Fibroblast of the aortic adventitia (primary cell): ENCODE results near the gene OARD1. TPM values are rescaled to one million over a fixed set of nuclear protein-coding genes. Genes with fewer than 3 reads are reported as not detected.

Experiments
- DNase-seq: peaks from one replicate; pipeline ENCODE4 v3.0.0-alpha.2; 2010; ENCODE audit warnings: low read depth
- H3K4me3 ChIP-seq: 2 replicates; pipeline ENCODE4 v1.5.1; 2011; ENCODE audit warnings: low read depth, mild to moderate bottlenecking, control low read depth, low read length, moderate library complexity
- CTCF ChIP-seq: IDR thresholded peaks from 2 replicates; pipeline ENCODE4 v1.5.1; 2011; ENCODE audit warnings: mild to moderate bottlenecking, low read length, control low read depth, inconsistent platforms; ENCODE audit not compliant: insufficient read depth
- total RNA-seq: library from RNA; depleted of rRNA; stranded (reverse); fragments of >200 nt; gene quantifications from 2 replicates; pipeline ENCODE4 v1.2.3, GENCODE V29; 2012; ENCODE audit warnings: low replicate concordance

The OARD1 gene
- total RNA-seq, 1 donor = 10.8 TPM

DNA sequence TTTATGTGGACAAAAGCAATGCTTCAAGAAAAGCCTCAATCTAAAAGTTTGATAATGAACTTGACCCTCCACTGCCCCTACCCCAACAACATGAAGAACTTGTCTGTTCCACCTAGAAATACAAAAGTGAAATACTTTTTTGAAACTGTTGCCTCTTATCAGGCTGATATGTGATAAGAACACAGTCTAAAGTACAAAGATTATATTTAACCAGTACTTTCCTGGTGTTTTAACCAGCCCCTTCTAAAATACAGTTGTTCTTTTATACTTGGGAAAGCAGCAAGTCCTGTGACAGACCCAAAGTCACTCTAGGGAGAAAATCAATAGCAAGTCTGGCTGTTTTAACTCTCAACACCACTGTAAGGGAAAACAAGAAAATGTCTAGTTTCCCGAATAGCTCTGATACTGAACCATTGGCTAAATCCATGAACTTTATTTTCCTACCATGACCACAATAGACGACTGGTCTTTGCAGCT lies 6.6 kb downstream of the OARD1 start:
- H3K4me3 ChIP-seq = no peak overlapping the region
- no peak for DNase-seq

DNA sequence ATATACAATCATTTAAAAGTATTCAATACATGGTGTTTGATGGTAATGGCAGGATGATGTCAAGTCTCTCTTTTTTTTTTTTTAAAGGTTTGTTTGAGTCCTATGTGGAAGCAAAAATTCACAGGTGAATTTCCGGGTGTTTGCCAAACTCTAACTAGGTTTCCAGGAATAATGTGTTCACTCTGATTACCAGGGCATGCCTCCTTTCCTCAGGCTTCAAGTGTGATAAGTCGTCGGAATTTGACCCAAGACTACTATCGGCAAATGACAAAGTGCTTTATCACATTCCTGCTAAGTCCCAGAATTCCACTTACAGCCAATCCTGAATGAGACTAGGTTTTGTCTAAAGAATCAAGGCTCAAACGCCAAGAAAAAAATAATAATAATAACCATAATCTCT lies 7.3 kb downstream of the OARD1 start:
- no peak for TF ChIP-seq CTCF
- no peak for DNase-seq
- H3K4me3 ChIP-seq = no peak overlapping the region

More for the DNA sequence above, 6.6 kb downstream of the OARD1 start:
- TF ChIP-seq CTCF = no peak

- no peak for TF ChIP-seq CTCF
- no peak for DNase-seq
- H3K4me3 ChIP-seq = no peak overlapping the region
Observed at GRCh38 chr6:41063884-41064285, 8.3 kb downstream of the OARD1 start.

DNA sequence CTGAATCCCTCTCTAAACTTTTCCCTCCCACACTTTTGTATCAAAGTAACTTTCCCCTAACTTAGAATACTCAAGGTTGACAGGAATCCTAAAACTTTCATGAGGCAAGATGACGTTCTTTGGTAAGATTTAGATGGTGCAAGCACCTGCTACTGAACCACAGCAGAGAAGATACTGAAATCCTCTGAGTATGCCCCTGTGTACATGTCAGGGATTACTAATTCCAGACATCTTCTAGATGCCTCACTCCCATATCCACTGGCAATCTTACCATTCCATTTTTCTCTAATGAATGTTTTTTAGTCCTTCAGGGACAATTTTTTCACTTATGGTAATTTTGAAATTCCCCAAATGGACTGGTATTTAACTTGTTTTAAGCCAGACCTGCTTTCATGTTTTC lies 10.1 kb downstream of the OARD1 start:
- no peak overlapping the region for H3K4me3 ChIP-seq
- no peak for DNase-seq
- TF ChIP-seq CTCF = no peak

GRCh38 chr6:41061196-41061726 lies 10.9 kb downstream of the OARD1 start:
- DNase-seq = no peak
- TF ChIP-seq CTCF = no peak
- H3K4me3 ChIP-seq = no peak overlapping the region

DNA sequence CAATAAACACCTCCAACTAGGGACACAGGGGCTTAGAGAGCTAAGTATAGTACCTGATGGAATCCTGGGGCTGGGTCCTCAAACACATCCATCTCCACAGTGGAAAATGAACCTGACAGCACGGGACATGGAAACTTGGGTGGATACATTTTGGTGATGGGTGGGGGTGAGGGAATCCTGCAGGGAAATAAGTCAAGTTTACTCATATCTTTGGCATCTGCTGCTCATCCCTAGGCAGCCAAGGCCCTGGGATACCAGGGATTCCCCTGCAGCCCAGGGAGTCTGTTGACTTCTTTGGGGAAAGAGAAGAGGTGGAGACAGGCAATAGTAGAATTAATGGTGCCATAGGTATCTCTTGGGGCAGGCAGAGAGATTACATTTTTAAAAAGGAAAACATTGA lies 12.6 kb downstream of the OARD1 start:
- DNase-seq = peak; percentile 49
- no peak for TF ChIP-seq CTCF
- H3K4me3 ChIP-seq = no peak overlapping the region

DNA sequence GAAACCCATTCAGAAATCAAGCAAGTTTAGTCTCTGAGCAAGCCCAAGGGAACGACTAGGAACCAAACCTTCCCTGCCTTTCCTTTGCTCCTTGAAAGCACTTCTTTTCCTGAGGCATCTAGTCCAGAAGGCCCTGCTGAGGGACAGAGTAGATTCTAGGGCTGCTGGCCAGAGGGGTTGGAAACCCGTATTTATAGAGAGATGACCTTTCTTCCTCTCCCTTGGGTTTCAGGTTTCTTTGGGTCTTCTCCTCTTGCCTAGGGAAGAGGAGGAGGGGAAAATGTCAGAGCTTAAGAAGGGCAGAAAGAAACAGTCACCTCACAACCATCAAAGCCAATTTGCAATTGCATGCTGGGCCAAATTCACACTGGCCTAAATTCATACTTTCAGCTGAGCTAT lies 13.4 kb downstream of the OARD1 start:
- no peak for TF ChIP-seq CTCF
- H3K4me3 ChIP-seq = no peak overlapping the region
- no peak for DNase-seq
